Measurements from ENCODE around the gene FXYD6. TPM values are rescaled to one million over a fixed set of nuclear protein-coding genes. Genes with fewer than 3 reads are reported as not detected.

The FXYD6 gene
- total RNA-seq, 1 donor from 2014 or later: 45.8 TPM

GRCh38 chr11:117909611-117910382 is 33.3 kb upstream of the FXYD6 start:
- no peak for TF ChIP-seq CTCF (IDR thresholded peaks at IDR 0.05; ENCODE audit: insufficient read depth, low read length, poor library complexity, severe bottlenecking)
- Histone ChIP-seq H3K36me3 (ENCODE audit: control insufficient read depth, insufficient read depth, low read length) (no peaks in the 10 kb centered on the region), H3K4me3 (ENCODE audit: low read depth, low read length) (no peak overlapping the region), H3K27me3 (ENCODE audit: control insufficient read depth, insufficient read depth, low read length) (peaks cover 2% of the 10 kb centered on the region)
- no peak for DNase-seq (ENCODE audit: low read depth)

GRCh38 chr11:117908959-117909610 is 32.6 kb upstream of the FXYD6 start:
- peaks cover 2% of the 10 kb centered on the region for H3K27me3 ChIP-seq (ENCODE audit: control insufficient read depth, insufficient read depth, low read length)
- no peak overlapping the region for H3K4me3 ChIP-seq (ENCODE audit: low read depth, low read length)
- H3K36me3 ChIP-seq (ENCODE audit: control insufficient read depth, insufficient read depth, low read length): no peaks in the 10 kb centered on the region
- no peak for DNase-seq (ENCODE audit: low read depth)
- no peak for TF ChIP-seq CTCF (IDR thresholded peaks at IDR 0.05; ENCODE audit: insufficient read depth, low read length, poor library complexity, severe bottlenecking)

- H3K36me3 ChIP-seq (ENCODE audit: control insufficient read depth, insufficient read depth, low read length): no peaks in the 10 kb centered on the region
- no peak for TF ChIP-seq CTCF (IDR thresholded peaks at IDR 0.05; ENCODE audit: insufficient read depth, low read length, poor library complexity, severe bottlenecking)
- no peak overlapping the region for H3K4me3 ChIP-seq (ENCODE audit: low read depth, low read length)
- no peak for DNase-seq (ENCODE audit: low read depth)
- H3K27me3 ChIP-seq (ENCODE audit: control insufficient read depth, insufficient read depth, low read length): no peaks in the 10 kb centered on the region
Measured at GRCh38 chr11:117908109-117908895, 31.8 kb upstream of the FXYD6 start.

- H3K36me3 ChIP-seq (ENCODE audit: control insufficient read depth, insufficient read depth, low read length): no peaks in the 10 kb centered on the region
- no peaks in the 10 kb centered on the region for H3K27me3 ChIP-seq (ENCODE audit: control insufficient read depth, insufficient read depth, low read length)
- DNase-seq (ENCODE audit: low read depth): peak; percentile 88
- no peak for TF ChIP-seq CTCF (IDR thresholded peaks at IDR 0.05; ENCODE audit: insufficient read depth, low read length, poor library complexity, severe bottlenecking)
- no peak overlapping the region for H3K4me3 ChIP-seq (ENCODE audit: low read depth, low read length)
Measured at GRCh38 chr11:117907276-117908108, 31.0 kb upstream of the FXYD6 start.

GRCh38 chr11:117906710-117907109 is 30.3 kb upstream of the FXYD6 start:
- Histone ChIP-seq H3K36me3 (ENCODE audit: control insufficient read depth, insufficient read depth, low read length) (no peaks in the 10 kb centered on the region), H3K4me3 (ENCODE audit: low read depth, low read length) (no peak overlapping the region), H3K27me3 (ENCODE audit: control insufficient read depth, insufficient read depth, low read length) (no peaks in the 10 kb centered on the region)
- no peak for TF ChIP-seq CTCF (IDR thresholded peaks at IDR 0.05; ENCODE audit: insufficient read depth, low read length, poor library complexity, severe bottlenecking)
- DNase-seq (ENCODE audit: low read depth): no peak

All from kidney epithelial cell (primary cell).